Mononuclear cell (primary cell): ENCODE results near the gene DLK1. TPM values are rescaled to one million over a fixed set of nuclear protein-coding genes. Genes with fewer than 3 reads are reported as not detected.

ENCODE experiments used
- H3K27me3 ChIP-seq: 2 replicates; pipeline ENCODE4 v1.6.0; 2011; ENCODE audit warnings: low read length, control low read depth; ENCODE audit not compliant: insufficient read depth
- H3K4me1 ChIP-seq: 2 replicates; pipeline ENCODE4 v1.5.1; 2011; ENCODE audit warnings: mild to moderate bottlenecking, low read length, control low read depth; ENCODE audit not compliant: insufficient read depth
- H3K4me3 ChIP-seq: 2 replicates; pipeline ENCODE4 v1.5.1; 2011; ENCODE audit warnings: mild to moderate bottlenecking, low read length, moderate library complexity
- H3K9me3 ChIP-seq: 2 replicates; pipeline ENCODE4 v1.5.1; 2011; ENCODE audit warnings: low read depth, mild to moderate bottlenecking, control low read depth, low read length
- total RNA-seq: library from RNA; depleted of rRNA; stranded (reverse); fragments of >200 nt; gene quantifications from one replicate; pipeline ENCODE4 v1.2.3, GENCODE V29; 2012

Gene DLK1
- total RNA-seq, 1 donor, result not detected

DNA sequence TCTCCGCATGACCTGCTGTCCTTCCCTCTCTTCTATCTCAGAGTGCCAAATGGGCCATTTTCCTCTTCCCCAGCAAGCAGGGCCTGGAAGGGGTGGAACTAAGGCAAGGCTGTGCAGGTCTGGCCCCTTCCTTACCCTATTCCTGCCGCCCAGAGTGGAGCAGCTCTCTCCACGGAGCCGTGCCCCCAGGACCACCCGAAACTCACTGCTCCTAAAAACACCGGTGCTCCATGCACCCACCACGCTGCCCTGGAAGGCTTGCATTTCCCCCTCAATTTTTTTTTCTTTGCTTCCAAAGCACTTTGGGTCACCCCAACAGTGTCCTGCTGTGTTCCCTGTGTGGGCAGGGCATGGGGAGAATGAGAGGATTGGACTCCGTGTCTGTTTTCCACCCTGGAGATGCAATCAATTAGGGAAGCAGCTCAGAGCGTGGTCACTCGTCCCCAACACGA lies 50.7 kb downstream of the DLK1 start:
- no peak overlapping the region for H3K4me3 ChIP-seq
- H3K4me1 ChIP-seq, result no peaks in the 10 kb centered on the region

DNA sequence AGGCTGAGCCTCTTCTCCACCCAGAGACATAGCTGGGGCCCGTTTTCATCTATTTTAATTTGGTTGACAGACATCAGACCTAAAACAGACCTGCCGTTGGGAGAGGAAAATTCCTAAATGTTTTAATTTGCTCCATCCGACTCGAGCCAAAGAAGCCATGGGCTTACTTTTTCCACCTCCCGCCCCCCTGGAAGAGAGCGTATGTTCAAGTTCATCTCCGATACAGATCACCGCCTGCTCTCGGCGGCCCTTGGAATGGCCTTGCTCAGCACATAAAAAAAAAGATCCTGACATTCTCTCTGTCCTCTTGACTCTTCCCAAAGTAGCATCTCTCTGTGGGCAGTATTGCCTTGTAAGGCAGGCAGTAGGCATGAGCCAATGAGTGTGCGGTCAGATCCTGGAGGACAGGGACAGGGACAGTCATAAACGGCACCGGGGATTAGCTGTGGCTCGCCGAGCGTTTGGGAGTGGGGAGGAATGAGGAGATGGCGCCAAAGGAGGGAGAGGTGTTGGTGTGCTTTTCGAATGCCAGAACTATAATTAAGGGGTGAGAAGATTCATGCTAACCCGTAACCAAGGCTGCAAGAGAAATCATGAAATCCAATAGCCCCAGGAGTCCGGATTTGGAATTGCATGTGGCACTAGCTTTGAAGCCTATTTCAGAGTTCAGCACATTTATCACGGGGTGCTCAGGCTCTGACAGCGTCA lies 51.3 kb downstream of the DLK1 start:
- Histone ChIP-seq H3K9me3 (no peaks in the 10 kb centered on the region), H3K4me3 (no peak overlapping the region), H3K4me1 (no peaks in the 10 kb centered on the region), H3K27me3 (no peaks in the 10 kb centered on the region)

More for the DNA sequence above, 50.7 kb downstream of the DLK1 start:
- Histone ChIP-seq H3K27me3 (no peaks in the 10 kb centered on the region), H3K9me3 (no peaks in the 10 kb centered on the region)

DNA sequence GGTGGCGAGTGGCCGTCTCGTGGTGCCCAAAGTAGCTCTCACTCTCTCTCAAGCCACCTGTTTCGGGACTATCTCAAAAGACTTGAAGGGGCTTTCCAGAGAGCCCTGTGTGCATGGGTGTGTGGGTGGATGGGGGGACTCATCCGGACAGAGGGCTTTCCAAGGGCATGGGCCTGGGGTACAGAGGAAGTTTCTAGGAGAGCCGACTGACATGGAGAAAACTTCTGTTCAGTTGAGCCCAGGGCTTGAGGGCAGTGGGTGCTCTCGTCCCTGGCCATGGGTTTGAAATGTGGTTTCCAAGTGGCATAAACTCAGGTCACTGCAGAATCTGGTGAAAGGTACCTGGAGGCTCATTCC lies 51.8 kb downstream of the DLK1 start:
- Histone ChIP-seq H3K27me3 (no peaks in the 10 kb centered on the region), H3K9me3 (no peaks in the 10 kb centered on the region), H3K4me3 (no peak overlapping the region), H3K4me1 (no peaks in the 10 kb centered on the region)

DNA sequence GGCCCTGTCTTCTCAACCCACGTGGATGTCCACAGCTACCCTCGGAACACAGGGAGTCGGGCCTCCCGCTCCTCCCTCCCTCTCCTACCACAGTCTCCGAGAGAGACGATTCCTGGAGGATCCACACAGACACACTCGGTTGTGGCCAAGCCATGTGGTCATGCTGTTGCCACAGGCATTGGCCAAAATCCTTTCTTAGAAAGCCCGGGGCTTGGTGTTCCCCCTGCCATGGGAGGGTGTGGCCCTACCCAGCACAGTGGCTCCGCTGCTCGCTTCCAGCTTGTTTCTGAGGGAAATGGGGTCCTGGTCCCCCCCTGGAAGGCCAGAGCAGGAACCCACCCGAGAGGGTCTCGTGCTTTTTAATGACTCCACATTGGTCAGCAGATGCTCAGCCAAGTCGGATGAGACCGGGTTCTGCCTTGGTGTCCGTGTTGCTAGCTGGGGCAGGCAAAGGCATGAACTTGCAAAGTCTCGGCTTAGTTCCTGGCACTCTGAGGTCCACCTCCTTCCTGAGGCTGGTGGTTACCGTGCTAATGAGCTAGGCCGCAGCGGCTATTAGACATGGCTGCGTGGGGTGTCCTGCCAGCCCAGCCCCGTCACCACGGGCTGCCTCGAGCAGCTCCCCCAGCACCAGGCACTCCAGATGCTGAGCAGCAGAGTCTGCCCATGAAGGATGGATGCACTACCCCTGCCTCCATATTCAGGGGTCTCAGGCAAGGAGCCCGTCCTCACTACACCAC lies 52.4 kb downstream of the DLK1 start:
- no peaks in the 10 kb centered on the region for H3K4me1 ChIP-seq
- no peaks in the 10 kb centered on the region for H3K27me3 ChIP-seq
- no peaks in the 10 kb centered on the region for H3K9me3 ChIP-seq
- no peak overlapping the region for H3K4me3 ChIP-seq

DNA sequence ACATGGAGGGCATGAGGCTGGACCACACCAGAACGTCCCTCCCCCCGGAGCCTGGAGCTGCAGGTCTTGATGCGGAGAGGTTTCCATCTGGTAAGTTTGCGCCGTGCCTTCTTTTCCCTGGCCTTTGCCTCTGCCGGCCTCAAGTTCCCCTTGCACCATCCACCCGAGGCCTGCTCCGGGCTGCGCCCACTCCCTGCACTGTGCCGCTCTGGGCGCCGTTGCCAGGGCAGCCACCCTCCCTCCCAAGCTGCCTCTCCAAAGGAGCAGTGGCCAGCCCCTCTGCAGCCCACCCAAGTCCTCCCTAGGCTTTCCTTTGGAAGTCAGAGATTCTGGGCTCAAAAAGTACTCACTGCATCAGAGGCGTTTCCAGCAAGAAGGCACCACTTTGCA lies 53.0 kb downstream of the DLK1 start:
- Histone ChIP-seq H3K9me3 (no peaks in the 10 kb centered on the region), H3K27me3 (no peaks in the 10 kb centered on the region)

DNA sequence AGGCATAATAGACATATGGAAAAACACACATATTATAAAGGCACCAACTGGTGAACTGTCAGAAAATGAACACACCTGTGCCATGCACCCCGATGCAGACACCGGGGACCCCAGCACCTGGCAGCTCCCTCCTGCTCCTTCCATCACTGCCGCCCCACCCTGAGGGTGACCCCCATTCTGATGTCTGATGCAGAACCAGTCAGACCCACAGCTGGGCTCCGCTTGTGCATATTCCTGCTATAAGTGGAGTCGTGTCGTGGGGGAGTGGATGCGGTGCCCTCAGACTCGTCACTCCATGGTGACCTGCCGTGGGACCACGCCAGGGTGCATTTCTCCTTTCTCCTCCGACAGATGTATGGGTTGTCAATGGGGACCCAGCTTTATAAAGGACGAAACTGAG lies 53.6 kb downstream of the DLK1 start:
- no peak overlapping the region for H3K4me3 ChIP-seq
- H3K27me3 ChIP-seq, result no peaks in the 10 kb centered on the region
- no peaks in the 10 kb centered on the region for H3K9me3 ChIP-seq
- H3K4me1 ChIP-seq, result no peaks in the 10 kb centered on the region

More for the DNA sequence above, 53.0 kb downstream of the DLK1 start:
- no peak overlapping the region for H3K4me3 ChIP-seq
- H3K4me1 ChIP-seq, result no peaks in the 10 kb centered on the region

DNA sequence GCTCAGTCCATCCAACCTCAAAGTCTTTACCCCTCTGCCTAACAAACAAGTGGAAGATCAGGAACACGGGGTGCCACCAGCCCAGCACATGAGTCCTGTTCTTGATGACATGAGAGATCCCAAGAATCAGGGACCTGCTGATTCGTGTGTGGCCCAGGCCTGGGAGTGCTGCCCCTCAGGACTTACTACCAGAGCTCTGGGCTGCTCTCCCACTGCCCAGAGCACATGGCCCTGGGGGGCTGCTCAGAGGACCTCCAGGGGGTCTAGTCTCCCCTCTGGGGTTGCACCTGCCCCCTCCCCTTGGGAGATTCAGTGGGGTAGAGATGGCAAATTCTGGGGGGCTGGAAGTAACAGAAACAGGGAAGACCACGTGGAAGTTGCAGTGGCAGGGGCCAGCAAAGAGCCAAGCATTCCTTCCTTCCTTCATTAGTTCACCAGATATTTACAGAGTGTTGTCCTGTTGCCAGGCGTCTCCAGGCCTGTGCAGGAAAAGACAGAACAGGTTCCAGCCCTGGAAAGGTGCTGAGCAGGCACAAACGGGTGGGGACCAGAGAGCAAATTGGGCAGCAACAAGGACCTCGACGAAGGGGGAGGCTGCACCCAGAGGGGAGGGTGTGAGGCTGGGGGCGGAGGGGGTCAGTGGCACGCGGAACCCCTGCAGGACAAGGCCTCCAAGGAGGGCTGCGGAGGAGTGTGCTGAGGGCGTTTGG lies 54.1 kb downstream of the DLK1 start:
- no peaks in the 10 kb centered on the region for H3K4me1 ChIP-seq
- no peaks in the 10 kb centered on the region for H3K27me3 ChIP-seq
- no peak overlapping the region for H3K4me3 ChIP-seq
- H3K9me3 ChIP-seq, result no peaks in the 10 kb centered on the region

DNA sequence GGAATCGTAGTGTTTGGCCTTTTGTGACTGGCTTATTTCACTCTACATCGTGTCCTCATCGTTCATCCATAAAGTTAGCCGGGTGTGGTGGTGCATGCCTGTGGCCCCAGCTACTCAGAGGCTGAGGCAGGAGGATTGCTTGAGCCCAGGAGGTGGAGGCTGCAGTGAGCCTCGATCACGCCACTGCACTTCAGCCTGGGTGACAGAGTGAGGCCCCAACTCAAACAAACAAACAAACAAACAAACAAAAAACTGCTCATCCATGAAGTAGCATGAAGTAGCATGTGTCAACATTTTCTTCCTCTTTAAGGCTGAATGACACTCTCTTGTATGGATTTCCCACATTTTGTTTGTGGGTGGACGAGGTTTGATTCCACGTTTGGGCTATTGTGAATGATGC lies 55.3 kb downstream of the DLK1 start:
- Histone ChIP-seq H3K27me3 (no peaks in the 10 kb centered on the region), H3K4me1 (no peaks in the 10 kb centered on the region), H3K4me3 (no peak overlapping the region), H3K9me3 (no peaks in the 10 kb centered on the region)

DNA sequence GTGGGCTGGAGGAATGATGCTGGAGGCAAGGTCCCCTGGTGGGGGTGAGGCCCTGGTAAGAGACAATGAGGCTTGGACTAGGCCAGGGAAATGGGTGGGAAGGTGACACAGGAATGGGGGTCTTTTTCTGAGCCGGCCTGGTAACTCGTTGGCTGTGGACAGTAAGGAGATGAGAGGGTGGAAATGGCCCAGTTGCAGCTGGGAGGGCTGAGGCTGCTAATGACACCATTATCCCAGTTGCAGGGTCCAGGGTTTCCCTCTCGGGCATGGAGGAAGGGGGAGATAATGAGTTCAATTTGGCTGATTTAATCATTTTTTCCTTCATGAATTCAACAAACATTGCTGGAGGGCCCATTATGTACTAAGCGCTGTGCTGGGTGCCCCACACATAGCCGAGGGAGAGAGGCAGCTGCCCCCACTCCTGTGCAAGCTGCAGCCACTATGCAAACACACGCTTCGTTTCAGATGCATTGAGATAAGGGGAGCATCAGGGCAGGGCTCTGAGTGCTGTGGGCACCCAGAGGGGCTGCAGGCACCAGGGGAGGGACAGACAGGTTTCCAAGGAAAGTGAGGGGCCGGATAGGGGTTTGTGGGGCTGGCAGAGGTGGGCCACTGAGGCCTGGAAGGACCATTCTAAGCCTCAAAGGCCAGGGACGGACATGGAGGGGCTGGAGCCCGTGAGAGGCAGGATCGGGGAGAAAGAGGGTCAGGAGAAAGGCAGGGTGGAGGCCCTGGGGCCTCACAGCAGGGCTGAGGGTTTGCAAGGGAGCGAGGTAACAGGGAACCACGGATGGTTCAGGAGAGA lies 56.0 kb downstream of the DLK1 start:
- Histone ChIP-seq H3K4me3 (no peak overlapping the region), H3K4me1 (no peaks in the 10 kb centered on the region), H3K27me3 (no peaks in the 10 kb centered on the region), H3K9me3 (no peaks in the 10 kb centered on the region)

DNA sequence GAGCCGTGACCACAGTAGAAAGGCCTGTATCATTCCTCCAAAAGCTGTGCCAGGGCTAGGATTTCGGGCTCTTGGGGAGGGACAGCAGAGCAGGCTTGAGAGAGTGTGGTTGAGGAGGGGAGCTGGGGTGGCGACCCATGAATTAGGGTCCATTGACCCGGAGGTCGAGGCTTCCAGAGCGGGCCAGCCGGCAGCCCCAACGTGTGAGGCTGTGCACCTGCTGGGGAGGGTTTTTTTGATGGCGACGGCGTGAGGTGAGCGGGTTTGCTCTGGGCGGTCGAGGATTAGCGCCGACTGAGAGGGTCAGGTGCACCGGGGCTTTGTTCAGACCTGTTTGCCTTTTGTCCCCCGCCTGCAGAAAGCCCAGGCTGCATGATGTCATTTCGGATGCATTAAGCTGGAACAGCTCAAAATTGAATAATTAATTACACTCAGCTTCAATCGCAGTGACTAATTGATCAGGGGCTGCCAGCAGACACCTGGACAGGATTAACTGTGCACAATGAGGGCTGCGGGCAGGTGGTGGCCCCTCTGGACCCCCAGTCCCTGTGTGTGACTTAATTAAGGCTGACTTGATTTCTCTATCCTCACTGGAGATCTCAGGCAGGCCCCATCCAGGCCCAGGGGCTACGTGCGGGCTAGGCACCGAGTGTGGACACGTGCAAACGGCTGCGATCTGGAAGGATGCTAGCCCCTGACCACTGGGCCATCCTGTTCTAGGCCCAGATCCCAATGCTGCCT lies 57.1 kb downstream of the DLK1 start:
- no peaks in the 10 kb centered on the region for H3K27me3 ChIP-seq
- H3K4me3 ChIP-seq, result no peak overlapping the region
- H3K9me3 ChIP-seq, result no peaks in the 10 kb centered on the region
- H3K4me1 ChIP-seq, result no peaks in the 10 kb centered on the region

DNA sequence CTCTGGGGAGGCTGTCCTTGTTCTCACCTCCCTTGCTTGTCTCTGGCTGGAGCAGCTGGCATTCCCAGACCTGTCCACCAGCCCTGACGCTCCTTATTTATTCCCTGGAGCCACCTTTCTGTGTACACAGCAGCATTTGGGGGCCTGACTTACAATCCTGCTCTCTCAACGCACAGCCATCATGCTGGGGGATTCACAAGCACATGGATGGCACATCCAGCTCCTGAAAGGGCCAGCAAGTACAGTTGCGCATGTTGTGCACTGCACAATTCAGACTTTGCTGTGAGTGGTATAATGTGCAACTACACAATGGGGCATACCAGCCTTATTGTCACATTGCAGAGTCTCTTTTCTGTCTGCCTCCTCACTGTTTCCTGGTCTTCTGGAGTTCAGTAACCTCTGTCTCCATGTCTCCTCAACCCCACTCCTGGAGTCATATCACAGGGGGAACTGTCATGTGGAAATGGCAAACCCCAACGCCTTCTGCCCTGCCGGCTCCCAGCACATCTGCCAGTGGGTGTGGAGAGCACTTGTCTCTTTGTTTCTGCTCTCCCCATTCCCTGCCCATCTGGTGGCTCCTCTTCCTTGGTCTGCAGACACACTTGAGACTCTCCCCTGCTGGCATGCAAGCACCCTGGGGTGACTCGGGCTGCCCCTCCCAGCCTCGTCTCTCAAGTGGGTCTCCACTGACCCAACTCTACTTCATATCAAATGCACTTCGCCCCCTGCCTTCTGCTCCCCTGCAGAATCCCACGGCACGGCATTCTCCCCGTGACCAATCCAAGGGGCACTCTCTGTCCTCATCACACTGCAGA lies 58.0 kb downstream of the DLK1 start:
- Histone ChIP-seq H3K4me3 (no peak overlapping the region), H3K9me3 (no peaks in the 10 kb centered on the region), H3K4me1 (no peaks in the 10 kb centered on the region), H3K27me3 (no peaks in the 10 kb centered on the region)

DNA sequence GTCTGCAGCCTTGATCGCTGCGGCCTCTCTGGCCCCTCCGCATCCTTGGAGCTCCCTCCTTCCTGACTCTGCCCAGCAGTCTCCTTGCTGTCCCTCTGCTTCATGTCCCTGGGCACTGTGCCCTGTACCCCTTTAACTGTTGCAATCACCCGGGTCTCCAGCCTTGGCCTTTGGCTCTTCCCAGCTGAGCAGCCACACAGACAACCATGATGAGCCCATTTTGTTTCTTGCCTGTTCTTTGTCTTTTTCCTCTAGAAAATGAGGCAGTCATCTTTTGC lies 58.6 kb downstream of the DLK1 start:
- H3K4me3 ChIP-seq, result no peak overlapping the region
- H3K9me3 ChIP-seq, result no peaks in the 10 kb centered on the region
- H3K27me3 ChIP-seq, result no peaks in the 10 kb centered on the region
- no peaks in the 10 kb centered on the region for H3K4me1 ChIP-seq

DNA sequence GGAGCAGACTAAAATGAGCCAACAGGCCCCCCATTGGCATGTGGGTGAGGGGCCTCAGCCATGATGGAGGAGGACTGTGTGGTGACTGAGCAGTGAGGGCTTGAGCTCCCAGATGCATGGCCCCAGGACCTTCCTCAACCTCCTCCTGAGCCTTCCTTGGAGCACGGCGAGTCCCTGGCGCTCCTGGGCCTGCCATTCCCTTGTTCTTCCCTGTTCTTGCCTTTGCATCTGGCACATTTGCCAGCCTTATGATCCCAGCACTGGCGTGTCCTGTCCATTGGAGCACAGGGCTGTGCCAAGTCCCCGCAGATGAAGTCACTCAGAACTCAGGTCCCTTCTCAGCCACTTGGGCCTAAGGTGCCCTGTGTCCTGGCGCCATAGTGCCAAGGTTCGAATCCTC lies 58.9 kb downstream of the DLK1 start:
- no peaks in the 10 kb centered on the region for H3K27me3 ChIP-seq
- H3K4me3 ChIP-seq, result no peak overlapping the region
- no peaks in the 10 kb centered on the region for H3K4me1 ChIP-seq
- no peaks in the 10 kb centered on the region for H3K9me3 ChIP-seq

DNA sequence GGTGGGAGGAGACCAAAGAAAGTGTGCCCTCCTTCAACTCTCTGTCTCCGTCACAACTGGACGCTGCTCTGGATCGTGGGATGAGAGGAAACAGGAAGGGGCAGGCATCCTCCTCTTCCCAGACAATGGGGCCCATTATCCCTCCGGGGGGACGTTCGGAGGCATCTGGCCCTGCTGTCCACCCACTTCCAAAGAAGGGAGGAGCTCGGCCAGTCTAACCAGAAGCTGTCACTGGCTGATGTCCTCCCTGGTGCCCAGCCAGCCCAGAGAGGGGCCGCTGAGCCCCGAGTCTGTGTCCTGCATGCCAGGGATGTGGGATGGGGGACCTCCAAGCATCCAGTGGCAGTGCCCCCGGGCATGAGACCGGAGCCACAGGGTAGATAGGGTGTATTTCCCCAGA lies 59.4 kb downstream of the DLK1 start:
- Histone ChIP-seq H3K27me3 (no peaks in the 10 kb centered on the region), H3K4me3 (no peak overlapping the region), H3K4me1 (no peaks in the 10 kb centered on the region), H3K9me3 (no peaks in the 10 kb centered on the region)
